K562 (cell line): ENCODE measurements around the gene C2CD2. TPM values are rescaled to one million over a fixed set of nuclear protein-coding genes. Genes with fewer than 3 reads are reported as not detected.

Experiments
- BHLHE40 ChIP-seq: IDR thresholded peaks from 2 replicates; pipeline ENCODE4 v1.6.1; 2011; ENCODE audit warnings: low read length, improper control_type of control experiment
- CBFA2T3 ChIP-seq: fragments of 450-650 bp; IDR thresholded peaks from 2 replicates; pipeline ENCODE4 v1.6.1; 2017
- CEBPG ChIP-seq, 3 experiments: fragments of 200-800 bp in 1 of 3; sonication (Bioruptor generic) in 1 of 3; sonication (generic) in 1 of 3; formaldehyde crosslinking in 1 of 3; IDR thresholded peaks in 2 of 3; conservative IDR thresholded peaks in 1 of 3; 2 replicates each; pipeline versions ENCODE4 v1.6.1 to v1.8.0; 2016 to 2022; ENCODE audit warnings: missing compliant biosample characterization in 2 of 3, missing genetic modification characterization in 2 of 3, mild to moderate bottlenecking in 1 of 3, missing genetic modification reagents in 1 of 3
- CHD1 ChIP-seq: fragments of 200-600 bp; sonication (generic); IDR thresholded peaks from one replicate; pipeline ENCODE4 v1.6.1; 2012; ENCODE audit warnings: mild to moderate bottlenecking, moderate library complexity, low read length, inconsistent platforms
- EP400 ChIP-seq: fragments of 450-650 bp; IDR thresholded peaks from 2 replicates; pipeline ENCODE4 v1.6.1; 2017; ENCODE audit warnings: antibody characterized with exemption, mild to moderate bottlenecking, moderate library complexity
- ESRRA ChIP-seq: fragments of 450-650 bp; IDR thresholded peaks from 2 replicates; pipeline ENCODE4 v1.6.1; 2014; ENCODE audit warnings: low read depth, mild to moderate bottlenecking, moderate library complexity, borderline replicate concordance
- ETV1 ChIP-seq: fragments of 450-650 bp; conservative IDR thresholded peaks from 2 replicates; pipeline ENCODE4 v1.6.1; 2016; ENCODE audit warnings: missing genetic modification characterization, control low read depth, low read depth, missing compliant biosample characterization
- GABPA ChIP-seq: fragments of 200-800 bp; sonication (Bioruptor generic); conservative IDR thresholded peaks from 2 replicates; pipeline ENCODE4 v1.6.1; 2016; ENCODE audit warnings: low read depth, missing genetic modification characterization, missing compliant biosample characterization
- GABPB1 ChIP-seq: sonication (generic); formaldehyde crosslinking; IDR thresholded peaks from 2 replicates; pipeline ENCODE4 v1.8.0; 2022; ENCODE audit warnings: mild to moderate bottlenecking, missing genetic modification reagents
- NR2C2 ChIP-seq, 2 experiments: fragments of 200-800 bp in 1 of 2; sonication (Bioruptor generic) in 1 of 2; sonication (generic) in 1 of 2; formaldehyde crosslinking in 1 of 2; IDR thresholded peaks; 2 replicates each; pipeline versions ENCODE4 v1.6.1 to v1.8.0; 2016 to 2022; ENCODE audit warnings: mild to moderate bottlenecking in 1 of 2, missing compliant biosample characterization in 1 of 2, missing genetic modification characterization in 1 of 2, missing genetic modification reagents in 1 of 2
- NR4A1 ChIP-seq, 2 experiments: fragments of 250-450 bp in 1 of 2; fragments of 450-650 bp in 1 of 2; sonication (Bioruptor Pico) in 1 of 2; IDR thresholded peaks; 2 replicates each; pipeline versions ENCODE4 v1.4.0 to v1.6.1; 2016 to 2020; ENCODE audit warnings: mild to moderate bottlenecking in 2 of 2, missing compliant biosample characterization in 1 of 2, missing genetic modification characterization in 1 of 2, moderate library complexity in 1 of 2
- RCOR1 ChIP-seq, 2 experiments: IDR thresholded peaks; 2 replicates each; pipeline ENCODE4 v1.6.1; 2012; ENCODE audit warnings: low read depth in 2 of 2, low read length in 2 of 2, borderline replicate concordance in 1 of 2, improper control_type of control experiment in 1 of 2
- RNF2 ChIP-seq: sonication (generic); IDR thresholded peaks from 2 replicates; pipeline ENCODE4 v1.6.1; 2016
- SAP30 ChIP-seq: fragments of 200-600 bp; sonication (generic); IDR thresholded peaks from 2 replicates; pipeline ENCODE4 v1.6.1; 2012; ENCODE audit warnings: borderline replicate concordance, low read depth, mild to moderate bottlenecking, moderate library complexity, low read length, control low read depth, inconsistent platforms; ENCODE audit not compliant: insufficient read depth, poor library complexity, severe bottlenecking
- TCF3 ChIP-seq: sonication (generic); formaldehyde crosslinking; IDR thresholded peaks from 2 replicates; pipeline ENCODE4 v1.4.0; 2020; ENCODE audit warnings: mild to moderate bottlenecking, missing genetic modification reagents
- XRCC3 ChIP-seq: fragments of 450-650 bp; IDR thresholded peaks from 2 replicates; pipeline ENCODE4 v1.6.1; 2017; ENCODE audit warnings: mild to moderate bottlenecking, moderate library complexity
- polyA plus RNA-seq, 8 experiments: library from polyadenylated mRNA; depleted of rRNA in 4 of 8; stranded (reverse) in 5 of 8; unstranded in 3 of 8; fragments of >200 nt; fragmentation: Nextera tagmentation in 2 of 8; fragmentation: Illumina TruSeq in 1 of 8; extraction: Ambion mirVana in 2 of 8; extraction: Trizol in 1 of 8; gene quantifications; 2 replicates each; pipeline versions ENCODE4 v1.2.1 to v1.2.3, GENCODE V29; 2011 to 2014; ENCODE audit warnings: inconsistent platforms in 1 of 8, missing spikeins in 1 of 8
- total RNA-seq, 7 experiments: library from RNA; depleted of rRNA in 6 of 7; stranded (reverse); fragments of >200 nt in 6 of 7; fragmentation: Illumina TruSeq in 2 of 7; extraction: Trizol in 2 of 7; gene quantifications; 2 replicates each; pipeline versions ENCODE4 v1.2.1 to v1.2.3, GENCODE V29; 2011 to 2021; ENCODE audit warnings: low replicate concordance in 1 of 7
- TF ChIP-seq, protein P1 (sequence below): IDR thresholded peaks from 2 replicates; pipeline ENCODE4 v1.6.1; 2014; ENCODE audit warnings: antibody characterized with exemption
- TF ChIP-seq, protein P2 (sequence below): sonication (generic); formaldehyde crosslinking; IDR thresholded peaks from 2 replicates; pipeline ENCODE4 v1.4.0; 2020; ENCODE audit warnings: mild to moderate bottlenecking, missing genetic modification reagents
- TF ChIP-seq, protein P3 (sequence below), 2 experiments: fragments of 450-650 bp in 1 of 2; IDR thresholded peaks; 2 replicates each; pipeline ENCODE4 v1.6.1; 2011 to 2017; ENCODE audit warnings: low read depth in 2 of 2, antibody characterized with exemption in 1 of 2, borderline replicate concordance in 1 of 2, low read length in 1 of 2, mild to moderate bottlenecking in 1 of 2, mixed read lengths in 1 of 2; ENCODE audit not compliant: control insufficient read depth in 1 of 2

Gene C2CD2
- total and polyA plus RNA-seq, 9 of the 15 experiments (the other 6 are each of a cell fraction or from before 2014, with no cell fraction given), result 1.3 to 21.6 (median 12.1) TPM

DNA sequence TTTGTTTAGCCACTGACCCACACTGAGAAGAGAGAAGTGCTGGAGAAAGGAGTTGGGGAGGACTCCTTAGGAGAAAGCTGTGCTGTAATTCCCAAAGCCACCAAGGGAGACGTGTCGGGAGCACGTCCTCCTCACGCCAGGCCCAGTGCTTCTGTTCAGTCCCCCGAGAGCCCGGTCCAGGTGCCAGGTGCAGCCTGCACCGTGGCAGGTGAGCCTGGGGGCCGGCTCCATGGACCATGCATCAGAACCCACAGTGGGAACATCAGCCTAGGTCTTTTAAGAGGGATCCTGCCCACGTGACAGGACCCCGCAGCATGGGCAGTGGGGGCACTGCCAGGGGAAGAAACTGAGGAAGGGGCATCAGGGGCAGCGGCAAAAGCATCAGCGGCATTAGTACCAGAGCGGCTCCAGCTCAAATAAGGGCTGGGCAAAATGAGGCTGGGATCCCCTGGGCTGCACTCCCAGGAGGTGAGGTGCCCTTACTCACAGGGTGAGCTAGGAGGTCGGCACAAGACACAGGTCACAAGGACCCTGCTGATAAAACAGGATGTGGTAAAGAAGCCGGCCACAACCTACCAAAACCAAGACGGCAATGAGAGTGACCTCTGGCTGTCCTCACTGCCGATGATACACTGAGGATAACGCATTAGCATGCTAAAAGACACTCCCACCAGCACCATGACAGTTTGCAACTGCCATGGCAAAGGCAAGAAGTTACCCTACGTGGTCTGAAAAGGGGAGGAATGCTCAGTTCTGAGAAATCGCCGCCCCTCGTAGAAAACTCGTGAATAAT lies 50.1 kb downstream of the C2CD2 start (continued):
- TF ChIP-seq GABPB1 (0 out of 2 replicates have a peak, but pooled peaks have one; percentile 22), CBFA2T3 (peak; percentile 39; the same call in 1 of the 2 replicates), BHLHE40 (peak; percentile 73), TCF3 (CRISPR knock-in tag) (peak; percentile 39; the same call in 1 of the 2 replicates), CHD1 (no peak), NR4A1 (CRISPR knock-in tag; IDR thresholded peaks at IDR 0.05) (0 out of 2 replicates have a peak, but pooled peaks have one; percentile 76), NR4A1 (tag; IDR thresholded peaks at IDR 0.05) (no peak), GABPA (tag) (peak; percentile 62), NR2C2 (CRISPR knock-in tag; IDR thresholded peaks at IDR 0.05) (no peak), NR2C2 (tag; IDR thresholded peaks at IDR 0.05) (peak; percentile 38; the same call in 1 of the 2 replicates), RCOR1 (IDR thresholded peaks at IDR 0.05; ENCODE audit: borderline replicate concordance in 1 of 2, low read depth in 2 of 2, low read length in 2 of 2) (peak in 1 of 2 experiments; percentile 79; a peak in 2 of 4 replicates), XRCC3 (no peak), EP400 (no peak), CEBPG (CRISPR knock-in tag; IDR thresholded peaks at IDR 0.05) (no peak), CEBPG (tag; conservative IDR thresholded peaks at IDR 0.05 in 1 of 2, IDR thresholded peaks at IDR 0.05 in 1 of 2) (no peak), SAP30 (no peak), ETV1 (tag) (peak; percentile 80), RNF2 (0 out of 2 replicates have a peak, but pooled peaks have one; percentile 34), ESRRA (peak; percentile 95)
- TF ChIP-seq, protein P1, sequence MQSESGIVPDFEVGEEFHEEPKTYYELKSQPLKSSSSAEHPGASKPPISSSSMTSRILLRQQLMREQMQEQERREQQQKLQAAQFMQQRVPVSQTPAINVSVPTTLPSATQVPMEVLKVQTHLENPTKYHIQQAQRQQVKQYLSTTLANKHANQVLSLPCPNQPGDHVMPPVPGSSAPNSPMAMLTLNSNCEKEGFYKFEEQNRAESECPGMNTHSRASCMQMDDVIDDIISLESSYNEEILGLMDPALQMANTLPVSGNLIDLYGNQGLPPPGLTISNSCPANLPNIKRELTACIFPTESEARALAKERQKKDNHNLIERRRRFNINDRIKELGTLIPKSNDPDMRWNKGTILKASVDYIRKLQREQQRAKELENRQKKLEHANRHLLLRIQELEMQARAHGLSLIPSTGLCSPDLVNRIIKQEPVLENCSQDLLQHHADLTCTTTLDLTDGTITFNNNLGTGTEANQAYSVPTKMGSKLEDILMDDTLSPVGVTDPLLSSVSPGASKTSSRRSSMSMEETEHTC, result peak; percentile 36; the same call in 1 of the 2 replicates
- TF ChIP-seq, protein P2, sequence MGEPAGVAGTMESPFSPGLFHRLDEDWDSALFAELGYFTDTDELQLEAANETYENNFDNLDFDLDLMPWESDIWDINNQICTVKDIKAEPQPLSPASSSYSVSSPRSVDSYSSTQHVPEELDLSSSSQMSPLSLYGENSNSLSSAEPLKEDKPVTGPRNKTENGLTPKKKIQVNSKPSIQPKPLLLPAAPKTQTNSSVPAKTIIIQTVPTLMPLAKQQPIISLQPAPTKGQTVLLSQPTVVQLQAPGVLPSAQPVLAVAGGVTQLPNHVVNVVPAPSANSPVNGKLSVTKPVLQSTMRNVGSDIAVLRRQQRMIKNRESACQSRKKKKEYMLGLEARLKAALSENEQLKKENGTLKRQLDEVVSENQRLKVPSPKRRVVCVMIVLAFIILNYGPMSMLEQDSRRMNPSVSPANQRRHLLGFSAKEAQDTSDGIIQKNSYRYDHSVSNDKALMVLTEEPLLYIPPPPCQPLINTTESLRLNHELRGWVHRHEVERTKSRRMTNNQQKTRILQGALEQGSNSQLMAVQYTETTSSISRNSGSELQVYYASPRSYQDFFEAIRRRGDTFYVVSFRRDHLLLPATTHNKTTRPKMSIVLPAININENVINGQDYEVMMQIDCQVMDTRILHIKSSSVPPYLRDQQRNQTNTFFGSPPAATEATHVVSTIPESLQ (CRISPR knock-in tag), result no peak
- TF ChIP-seq, protein P3, sequence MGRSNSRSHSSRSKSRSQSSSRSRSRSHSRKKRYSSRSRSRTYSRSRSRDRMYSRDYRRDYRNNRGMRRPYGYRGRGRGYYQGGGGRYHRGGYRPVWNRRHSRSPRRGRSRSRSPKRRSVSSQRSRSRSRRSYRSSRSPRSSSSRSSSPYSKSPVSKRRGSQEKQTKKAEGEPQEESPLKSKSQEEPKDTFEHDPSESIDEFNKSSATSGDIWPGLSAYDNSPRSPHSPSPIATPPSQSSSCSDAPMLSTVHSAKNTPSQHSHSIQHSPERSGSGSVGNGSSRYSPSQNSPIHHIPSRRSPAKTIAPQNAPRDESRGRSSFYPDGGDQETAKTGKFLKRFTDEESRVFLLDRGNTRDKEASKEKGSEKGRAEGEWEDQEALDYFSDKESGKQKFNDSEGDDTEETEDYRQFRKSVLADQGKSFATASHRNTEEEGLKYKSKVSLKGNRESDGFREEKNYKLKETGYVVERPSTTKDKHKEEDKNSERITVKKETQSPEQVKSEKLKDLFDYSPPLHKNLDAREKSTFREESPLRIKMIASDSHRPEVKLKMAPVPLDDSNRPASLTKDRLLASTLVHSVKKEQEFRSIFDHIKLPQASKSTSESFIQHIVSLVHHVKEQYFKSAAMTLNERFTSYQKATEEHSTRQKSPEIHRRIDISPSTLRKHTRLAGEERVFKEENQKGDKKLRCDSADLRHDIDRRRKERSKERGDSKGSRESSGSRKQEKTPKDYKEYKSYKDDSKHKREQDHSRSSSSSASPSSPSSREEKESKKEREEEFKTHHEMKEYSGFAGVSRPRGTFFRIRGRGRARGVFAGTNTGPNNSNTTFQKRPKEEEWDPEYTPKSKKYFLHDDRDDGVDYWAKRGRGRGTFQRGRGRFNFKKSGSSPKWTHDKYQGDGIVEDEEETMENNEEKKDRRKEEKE (IDR thresholded peaks at IDR 0.05; ENCODE audit: borderline replicate concordance in 1 of 2, control insufficient read depth in 1 of 2, low read depth in 2 of 2, low read length in 1 of 2), result no peak
